T-helper 1 cell treated with Interleukin-12 subunit alpha and Interleukin-12 subunit beta and Interleukin-4 antibody, amounts not matched to agents 30 ng/mL and 1 ng/mL, for 36 hours (primary cell): ENCODE measurements around the gene TMEM132E. TPM values are rescaled to one million over a fixed set of nuclear protein-coding genes. Genes with fewer than 3 reads are reported as not detected.

Experiments used
- intact Hi-C: fragments of 100-400 bp; cut with micrococcal nuclease; formaldehyde crosslinking; loops from one replicate; pipeline ENCODE4 v1.15.1; 2024
- total RNA-seq: library from RNA; stranded (reverse); gene quantifications from 2 replicates; pipeline ENCODE4 v1.2.3, GENCODE V29; 2022

The TMEM132E gene
- total RNA-seq, 1 donor from 2014 or later: 0.07 TPM

GRCh38 chr17:34568953-34569352 lies 10.4 kb upstream of the TMEM132E start:
- intact Hi-C loops: no loop called here

GRCh38 chr17:34569591-34569990 lies 9.8 kb upstream of the TMEM132E start:
- intact Hi-C loops: no loop called here

- intact Hi-C loops: no loop called here
Observed at GRCh38 chr17:34570506-34570905, 8.9 kb upstream of the TMEM132E start.

- intact Hi-C loops: no loop called here
Observed at GRCh38 chr17:34571428-34572130, 7.8 kb upstream of the TMEM132E start.

GRCh38 chr17:34572483-34572882 lies 6.9 kb upstream of the TMEM132E start:
- intact Hi-C loops: no loop called here

- intact Hi-C loops: no loop called here
Observed at GRCh38 chr17:34575182-34575581, 4.2 kb upstream of the TMEM132E start.

- intact Hi-C loops: no loop called here
Observed at GRCh38 chr17:34578016-34578415, 1.4 kb upstream of the TMEM132E start.

- intact Hi-C loops: no loop called here
Observed at GRCh38 chr17:34578656-34579016, 746 bp upstream of the TMEM132E start.

- intact Hi-C loops: no loop called here
Observed at GRCh38 chr17:34579979-34580684, 750 bp downstream of the TMEM132E start.

GRCh38 chr17:34580685-34581445 lies 1.5 kb downstream of the TMEM132E start:
- intact Hi-C loops: no loop called here

GRCh38 chr17:34581446-34582184 lies 2.2 kb downstream of the TMEM132E start:
- intact Hi-C loops: no loop called here

- intact Hi-C loops: no loop called here
Observed at GRCh38 chr17:34582185-34582900, 3.0 kb downstream of the TMEM132E start.

- intact Hi-C loops: no loop called here
Observed at GRCh38 chr17:34582901-34583245, 3.5 kb downstream of the TMEM132E start.

GRCh38 chr17:34584805-34585416 lies 5.5 kb downstream of the TMEM132E start:
- intact Hi-C loops: loop anchor here (2.0 kb wide), 1 partner anchor 534 kb away; the partner anchor contains the start of gene RAD51D

GRCh38 chr17:34586346-34586846 lies 7.0 kb downstream of the TMEM132E start:
- intact Hi-C loops: no loop called here

- intact Hi-C loops: no loop called here
Observed at GRCh38 chr17:34588266-34588665, 8.9 kb downstream of the TMEM132E start.

GRCh38 chr17:34589120-34589965 lies 10.0 kb downstream of the TMEM132E start:
- intact Hi-C loops: no loop called here

- intact Hi-C loops: no loop called here
Observed at GRCh38 chr17:34592002-34592401, 12.6 kb downstream of the TMEM132E start.

GRCh38 chr17:34596920-34597319 lies 17.5 kb downstream of the TMEM132E start:
- intact Hi-C loops: no loop called here
